ENCODE data around the gene MMD.
"Not testable (repeated sequence)": the region's sequence is repeated elsewhere in the genome, so short reads cannot be mapped to it uniquely, and the experiment has no call there.

Gene MMD

GRCh38 chr17:55395803-55396505 lies 25.7 kb downstream of the MMD start:
- DNase-seq (ENCODE audit: low read depth in 2 of 2), result no peak

- no peak for DNase-seq (ENCODE audit: low read depth in 2 of 2)
Observed at GRCh38 chr17:55394357-55395021, 27.1 kb downstream of the MMD start.

GRCh38 chr17:55391764-55392467 lies 29.7 kb downstream of the MMD start:
- DNase-seq (ENCODE audit: low read depth in 2 of 2), result no peak

GRCh38 chr17:55391244-55391757 lies 30.3 kb downstream of the MMD start:
- DNase-seq (ENCODE audit: low read depth in 2 of 2), result no peak

GRCh38 chr17:55390364-55390977 lies 31.2 kb downstream of the MMD start:
- DNase-seq (ENCODE audit: low read depth in 2 of 2), result no peak

GRCh38 chr17:55389715-55390114 lies 31.9 kb downstream of the MMD start:
- DNase-seq (ENCODE audit: low read depth in 2 of 2), result not testable (repeated sequence)

GRCh38 chr17:55388842-55389241 lies 32.8 kb downstream of the MMD start:
- no peak for DNase-seq (ENCODE audit: low read depth in 2 of 2)

GRCh38 chr17:55386796-55387332 lies 34.8 kb downstream of the MMD start:
- DNase-seq (ENCODE audit: low read depth in 2 of 2), result no peak

- no peak for DNase-seq (ENCODE audit: low read depth in 2 of 2)
Observed at GRCh38 chr17:55384643-55385232, 36.9 kb downstream of the MMD start.

- DNase-seq (ENCODE audit: low read depth in 2 of 2), result no peak
Observed at GRCh38 chr17:55383771-55384642, 37.6 kb downstream of the MMD start.

- DNase-seq (ENCODE audit: low read depth in 2 of 2), result no peak
Observed at GRCh38 chr17:55381017-55381770, 40.4 kb downstream of the MMD start.

GRCh38 chr17:55377671-55378275 lies 43.9 kb downstream of the MMD start:
- DNase-seq (ENCODE audit: low read depth in 2 of 2), result no peak

- no peak for DNase-seq (ENCODE audit: low read depth in 2 of 2)
Observed at GRCh38 chr17:55368706-55369105, 52.9 kb downstream of the MMD start.

GRCh38 chr17:55366020-55366481 lies 55.6 kb downstream of the MMD start:
- no peak for DNase-seq (ENCODE audit: low read depth in 2 of 2)

GRCh38 chr17:55363033-55363432 lies 58.6 kb downstream of the MMD start:
- DNase-seq (ENCODE audit: low read depth in 2 of 2), result no peak

- no peak for DNase-seq (ENCODE audit: low read depth in 2 of 2)
Observed at GRCh38 chr17:55360971-55361370, 60.7 kb downstream of the MMD start.

GRCh38 chr17:55356434-55357328 lies 65.0 kb downstream of the MMD start:
- DNase-seq (ENCODE audit: low read depth in 2 of 2), result peak; percentile 54 to 63

- no peak for DNase-seq (ENCODE audit: low read depth in 2 of 2)
Observed at GRCh38 chr17:55354941-55355340, 66.7 kb downstream of the MMD start.
